22Rv1 (cell line): ENCODE data around the gene PARP11.

Experiments
- CTCF ChIP-seq: fragments of 450-650 bp; IDR thresholded peaks from 2 replicates; pipeline ENCODE4 v1.5.1; 2017; ENCODE audit warnings: mild to moderate bottlenecking
- ZFX ChIP-seq: fragments of 450-650 bp; IDR thresholded peaks from 2 replicates; pipeline ENCODE4 v1.6.1; 2017; ENCODE audit warnings: antibody characterized with exemption, borderline replicate concordance

GRCh38 chr12:3792623-3793288, 80.4 kb downstream of the PARP11 start:
- no peak for TF ChIP-seq CTCF
- TF ChIP-seq ZFX, result no peak
